Epithelial cell of prostate (primary cell): ENCODE data around the gene PITHD1.
"Not testable (repeated sequence)": the region's sequence is repeated elsewhere in the genome, so short reads cannot be mapped to it uniquely, and the experiment has no call there.

Source experiments
- DNase-seq: peaks from one replicate; pipeline ENCODE4 v3.0.0-alpha.2; 2011; ENCODE audit warnings: low read depth, low spot score
- H3K27ac ChIP-seq: fragments of 450-650 bp; 2 replicates; pipeline ENCODE4 v1.5.1; 2017; ENCODE audit warnings: mild to moderate bottlenecking

PITHD1 gene

GRCh38 chr1:23777979-23778814 lies at the start of gene PITHD1:
TSS of gene PITHD1 (plus strand) at chr1:23778418. CDS start at chr1:23778516, 98 bp downstream.
- peak within 1 kb of the TSS; percentile 73 for H3K27ac ChIP-seq
- peak; percentile 40 for DNase-seq

- DNase-seq: no peak
Measured at GRCh38 chr1:23732363-23733224, 45.6 kb upstream of the PITHD1 start.

GRCh38 chr1:23733281-23733680 lies 44.9 kb upstream of the PITHD1 start:
- not testable (repeated sequence) for DNase-seq, H3K27ac ChIP-seq

More at GRCh38 chr1:23732363-23733224, 45.6 kb upstream of the PITHD1 start:
- no peak overlapping the region for H3K27ac ChIP-seq

GRCh38 chr1:23736437-23737134 lies 41.6 kb upstream of the PITHD1 start:
- DNase-seq: no peak
- H3K27ac ChIP-seq: no peak overlapping the region

- no peak for DNase-seq
- no peak overlapping the region for H3K27ac ChIP-seq
Measured at GRCh38 chr1:23741609-23742008, 36.6 kb upstream of the PITHD1 start.

- DNase-seq: no peak
- H3K27ac ChIP-seq: peak overlapping the region; percentile 80
Measured at GRCh38 chr1:23742670-23743286, 35.4 kb upstream of the PITHD1 start.

- DNase-seq: no peak
- peak within 1 kb of the TSS; percentile 80 for H3K27ac ChIP-seq
Measured at GRCh38 chr1:23743287-23744152, 34.7 kb upstream of the PITHD1 start, which contains the start of gene ELOA. TSS of gene ELOA (plus strand) at chr1:23743471. CDS start at chr1:23743504, 33 bp downstream.

GRCh38 chr1:23745515-23745914 lies 32.7 kb upstream of the PITHD1 start:
- no peak for DNase-seq
- peak overlapping the region; percentile 80 for H3K27ac ChIP-seq

GRCh38 chr1:23748016-23748415 lies 30.2 kb upstream of the PITHD1 start:
- no peak overlapping the region for H3K27ac ChIP-seq
- DNase-seq: no peak

GRCh38 chr1:23751050-23751814 lies 27.0 kb upstream of the PITHD1 start:
- H3K27ac ChIP-seq: no peak overlapping the region
- DNase-seq: no peak

GRCh38 chr1:23751815-23752200 lies 26.4 kb upstream of the PITHD1 start:
- no peak for DNase-seq

GRCh38 chr1:23752909-23753308 lies 25.3 kb upstream of the PITHD1 start:
- H3K27ac ChIP-seq: no peak overlapping the region
- no peak for DNase-seq

More at GRCh38 chr1:23751815-23752200, 26.4 kb upstream of the PITHD1 start:
- no peak overlapping the region for H3K27ac ChIP-seq

- no peak for DNase-seq
Measured at GRCh38 chr1:23756676-23757075, 21.5 kb upstream of the PITHD1 start.

GRCh38 chr1:23757812-23758211 lies 20.4 kb upstream of the PITHD1 start:
- DNase-seq: no peak
- H3K27ac ChIP-seq: no peak overlapping the region

More at GRCh38 chr1:23756676-23757075, 21.5 kb upstream of the PITHD1 start:
- H3K27ac ChIP-seq: no peak overlapping the region

- no peak overlapping the region for H3K27ac ChIP-seq
- DNase-seq: no peak
Measured at GRCh38 chr1:23759277-23759676, 18.9 kb upstream of the PITHD1 start.

- no peak for DNase-seq
- H3K27ac ChIP-seq: no peak overlapping the region
Measured at GRCh38 chr1:23763041-23763577, 15.1 kb upstream of the PITHD1 start.

- no peak overlapping the region for H3K27ac ChIP-seq
- no peak for DNase-seq
Measured at GRCh38 chr1:23768733-23769132, 9.5 kb upstream of the PITHD1 start.
